ENCODE data around the gene CCDC188. TPM values are rescaled to one million over a fixed set of nuclear protein-coding genes. Genes with fewer than 3 reads are reported as not detected.

The CCDC188 gene
- total and polyA plus RNA-seq, 4 donors: not detected

DNA sequence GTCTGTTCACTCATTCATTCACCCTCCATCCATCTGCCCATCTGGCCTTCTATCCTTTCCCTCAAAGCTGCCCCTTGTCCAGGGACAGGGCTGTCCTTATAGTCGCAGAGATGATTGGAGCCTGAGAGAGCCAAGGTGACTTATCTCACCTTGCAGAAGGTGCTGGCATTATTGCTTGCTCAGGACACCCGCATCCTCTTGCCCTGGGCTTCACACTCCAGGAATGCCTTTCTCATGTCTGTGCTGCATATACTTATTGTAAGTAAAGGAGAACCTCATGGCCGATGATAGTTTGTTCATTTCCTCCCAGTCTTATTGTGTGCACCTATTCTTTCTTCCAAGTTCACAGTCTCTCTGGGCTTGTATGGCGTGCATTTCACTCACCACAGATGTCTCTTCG, 49.1 kb upstream of the CCDC188 start:
- no peak for TF ChIP-seq RXRA (IDR thresholded peaks at IDR 0.05)
- TF ChIP-seq ATF3 (IDR thresholded peaks at IDR 0.05): no peak
- no peak for TF ChIP-seq CTCF (IDR thresholded peaks at IDR 0.05; ENCODE audit: low read depth, low read length, missing input control)
- no peak for TF ChIP-seq GABPA (IDR thresholded peaks at IDR 0.05 in 1 of 2, conservative IDR thresholded peaks at IDR 0.05 in 1 of 2)
- TF ChIP-seq ZBTB33 (IDR thresholded peaks at IDR 0.05): no peak
- no peak for TF ChIP-seq HNF4A (conservative IDR thresholded peaks at IDR 0.05)
- TF ChIP-seq EGR1 (IDR thresholded peaks at IDR 0.05; ENCODE audit: low read depth in 2 of 2): no peak
- TF ChIP-seq TAF1 (conservative IDR thresholded peaks at IDR 0.05): no peak
- no peak for TF ChIP-seq RAD21 (IDR thresholded peaks at IDR 0.05)
- TF ChIP-seq YY1 (IDR thresholded peaks at IDR 0.05): no peak
- TF ChIP-seq FOXA2 (IDR thresholded peaks at IDR 0.05): no peak
- TF ChIP-seq, protein P1, sequence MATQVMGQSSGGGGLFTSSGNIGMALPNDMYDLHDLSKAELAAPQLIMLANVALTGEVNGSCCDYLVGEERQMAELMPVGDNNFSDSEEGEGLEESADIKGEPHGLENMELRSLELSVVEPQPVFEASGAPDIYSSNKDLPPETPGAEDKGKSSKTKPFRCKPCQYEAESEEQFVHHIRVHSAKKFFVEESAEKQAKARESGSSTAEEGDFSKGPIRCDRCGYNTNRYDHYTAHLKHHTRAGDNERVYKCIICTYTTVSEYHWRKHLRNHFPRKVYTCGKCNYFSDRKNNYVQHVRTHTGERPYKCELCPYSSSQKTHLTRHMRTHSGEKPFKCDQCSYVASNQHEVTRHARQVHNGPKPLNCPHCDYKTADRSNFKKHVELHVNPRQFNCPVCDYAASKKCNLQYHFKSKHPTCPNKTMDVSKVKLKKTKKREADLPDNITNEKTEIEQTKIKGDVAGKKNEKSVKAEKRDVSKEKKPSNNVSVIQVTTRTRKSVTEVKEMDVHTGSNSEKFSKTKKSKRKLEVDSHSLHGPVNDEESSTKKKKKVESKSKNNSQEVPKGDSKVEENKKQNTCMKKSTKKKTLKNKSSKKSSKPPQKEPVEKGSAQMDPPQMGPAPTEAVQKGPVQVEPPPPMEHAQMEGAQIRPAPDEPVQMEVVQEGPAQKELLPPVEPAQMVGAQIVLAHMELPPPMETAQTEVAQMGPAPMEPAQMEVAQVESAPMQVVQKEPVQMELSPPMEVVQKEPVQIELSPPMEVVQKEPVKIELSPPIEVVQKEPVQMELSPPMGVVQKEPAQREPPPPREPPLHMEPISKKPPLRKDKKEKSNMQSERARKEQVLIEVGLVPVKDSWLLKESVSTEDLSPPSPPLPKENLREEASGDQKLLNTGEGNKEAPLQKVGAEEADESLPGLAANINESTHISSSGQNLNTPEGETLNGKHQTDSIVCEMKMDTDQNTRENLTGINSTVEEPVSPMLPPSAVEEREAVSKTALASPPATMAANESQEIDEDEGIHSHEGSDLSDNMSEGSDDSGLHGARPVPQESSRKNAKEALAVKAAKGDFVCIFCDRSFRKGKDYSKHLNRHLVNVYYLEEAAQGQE (IDR thresholded peaks at IDR 0.05): no peak
- no peak for TF ChIP-seq NR2F2 (IDR thresholded peaks at IDR 0.05)
- TF ChIP-seq JUND (IDR thresholded peaks at IDR 0.05): no peak
- no peak for TF ChIP-seq SP1 (IDR thresholded peaks at IDR 0.05)

GRCh38 chr22:20199413-20199842, 48.6 kb upstream of the CCDC188 start:
- 93% methylated on average over 1 of the region's 1 CpG for WGBS
- peaks cover 16 to 24% (median 19%) of the 10 kb centered on the region in 4 donors for H3K4me1 ChIP-seq (ENCODE audit: control insufficient read depth in 4 of 4, insufficient read depth in 4 of 4, low read length in 3 of 4)
- no peak for TF ChIP-seq HNF4G (IDR thresholded peaks at IDR 0.05)
- TF ChIP-seq SP1 (IDR thresholded peaks at IDR 0.05): no peak
- TF ChIP-seq CTCF (IDR thresholded peaks at IDR 0.05; ENCODE audit: low read depth, low read length, missing input control): no peak
- TF ChIP-seq YY1 (IDR thresholded peaks at IDR 0.05): no peak

More for the DNA sequence above, 49.1 kb upstream of the CCDC188 start:
- DNase-seq (ENCODE audit: low spot score): no peak
- WGBS: 95% methylated on average over 5 of the region's 5 CpGs
- Histone ChIP-seq H3K9me3 (ENCODE audit: control insufficient read depth in 4 of 4, low read length in 3 of 4) (no peaks in the 10 kb centered on the region), H3K4me3 (ENCODE audit: low read depth in 1 of 3, low read length in 3 of 3) (no peak overlapping the region), H3K27ac (ENCODE audit: low read depth in 1 of 2, low read length in 2 of 2) (no peak overlapping the region), H3K36me3 (ENCODE audit: control insufficient read depth in 4 of 4, insufficient read depth in 3 of 4, low read depth in 1 of 4, low read length in 3 of 4) (no peaks in the 10 kb centered on the region), H3K4me1 (ENCODE audit: control insufficient read depth in 4 of 4, insufficient read depth in 4 of 4, low read length in 3 of 4) (peaks cover 19 to 29% (median 23%) of the 10 kb centered on the region in 4 donors), H3K27me3 (ENCODE audit: control insufficient read depth in 4 of 4, insufficient read depth in 4 of 4, low read length in 3 of 4) (no peaks in the 10 kb centered on the region), H3K9ac (ENCODE audit: low read depth in 1 of 2, low read length in 2 of 2) (no peak overlapping the region)

More at GRCh38 chr22:20199413-20199842, 48.6 kb upstream of the CCDC188 start:
- no peak overlapping the region for H3K27ac ChIP-seq (ENCODE audit: low read depth in 1 of 2, low read length in 2 of 2)
- no peak overlapping the region for H3K4me3 ChIP-seq (ENCODE audit: low read depth in 1 of 3, low read length in 3 of 3)
- no peak overlapping the region for H3K9ac ChIP-seq (ENCODE audit: low read depth in 1 of 2, low read length in 2 of 2)
- H3K36me3 ChIP-seq (ENCODE audit: control insufficient read depth in 4 of 4, insufficient read depth in 3 of 4, low read depth in 1 of 4, low read length in 3 of 4): no peaks in the 10 kb centered on the region
- H3K9me3 ChIP-seq (ENCODE audit: control insufficient read depth in 4 of 4, low read length in 3 of 4): no peaks in the 10 kb centered on the region
- H3K27me3 ChIP-seq (ENCODE audit: control insufficient read depth in 4 of 4, insufficient read depth in 4 of 4, low read length in 3 of 4): no peaks in the 10 kb centered on the region
- no peak for DNase-seq (ENCODE audit: low spot score)

Data from liver (tissue), 9 donors.